SH-SY5Y (cell line): ENCODE measurements around the gene LRRC8A.

Experiments used
- GATA2 ChIP-seq: IDR thresholded peaks from 2 replicates; pipeline ENCODE4 v1.6.1; 2011; ENCODE audit warnings: mild to moderate bottlenecking, low read depth, low read length
- GATA3 ChIP-seq: IDR thresholded peaks from 2 replicates; pipeline ENCODE4 v1.6.1; 2011; ENCODE audit warnings: low read depth, mild to moderate bottlenecking, low read length, moderate library complexity

The LRRC8A gene

DNA sequence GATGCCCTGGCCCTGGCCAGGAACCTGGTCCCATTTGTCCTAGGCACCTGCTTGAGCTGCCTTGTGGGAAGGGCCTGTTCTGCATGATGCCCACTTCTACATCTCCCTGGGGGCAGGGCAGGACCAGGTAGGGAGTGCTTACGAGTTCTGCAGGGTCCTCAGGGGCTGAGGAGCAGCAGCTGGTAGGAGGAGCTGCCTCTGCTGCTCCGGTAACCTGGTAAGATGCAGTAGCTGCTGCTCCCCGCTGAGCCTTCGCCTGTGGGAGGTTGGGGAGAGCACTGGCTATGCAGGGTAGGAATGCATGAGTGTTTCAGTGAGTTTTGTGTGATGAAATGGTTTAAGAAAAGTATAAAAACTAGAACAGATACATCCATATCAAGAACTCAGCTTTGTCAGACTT lies 13.6 kb downstream of the LRRC8A start:
- TF ChIP-seq GATA2 (no peak), GATA3 (no peak)

DNA sequence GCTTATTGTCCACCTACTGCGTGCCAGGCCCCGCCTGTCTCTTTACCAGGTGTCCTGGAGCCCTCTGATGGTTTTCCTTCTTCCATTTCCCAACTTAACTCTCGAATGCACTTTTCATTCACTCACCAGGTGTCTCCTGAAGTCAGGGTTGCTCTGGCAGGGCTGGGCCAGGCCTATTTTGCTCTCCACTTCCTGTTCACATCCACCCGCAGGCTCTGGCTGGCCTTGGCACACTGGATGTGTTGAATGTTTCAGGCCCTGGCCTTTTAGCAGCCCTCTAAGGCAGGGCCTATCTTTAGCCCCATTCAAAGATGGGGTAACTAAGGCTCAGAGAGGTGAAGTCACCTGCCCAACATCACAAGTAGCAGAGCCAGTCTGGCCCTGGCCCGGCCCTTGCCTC lies 16.4 kb downstream of the LRRC8A start:
- TF ChIP-seq GATA2 (no peak), GATA3 (no peak)

DNA sequence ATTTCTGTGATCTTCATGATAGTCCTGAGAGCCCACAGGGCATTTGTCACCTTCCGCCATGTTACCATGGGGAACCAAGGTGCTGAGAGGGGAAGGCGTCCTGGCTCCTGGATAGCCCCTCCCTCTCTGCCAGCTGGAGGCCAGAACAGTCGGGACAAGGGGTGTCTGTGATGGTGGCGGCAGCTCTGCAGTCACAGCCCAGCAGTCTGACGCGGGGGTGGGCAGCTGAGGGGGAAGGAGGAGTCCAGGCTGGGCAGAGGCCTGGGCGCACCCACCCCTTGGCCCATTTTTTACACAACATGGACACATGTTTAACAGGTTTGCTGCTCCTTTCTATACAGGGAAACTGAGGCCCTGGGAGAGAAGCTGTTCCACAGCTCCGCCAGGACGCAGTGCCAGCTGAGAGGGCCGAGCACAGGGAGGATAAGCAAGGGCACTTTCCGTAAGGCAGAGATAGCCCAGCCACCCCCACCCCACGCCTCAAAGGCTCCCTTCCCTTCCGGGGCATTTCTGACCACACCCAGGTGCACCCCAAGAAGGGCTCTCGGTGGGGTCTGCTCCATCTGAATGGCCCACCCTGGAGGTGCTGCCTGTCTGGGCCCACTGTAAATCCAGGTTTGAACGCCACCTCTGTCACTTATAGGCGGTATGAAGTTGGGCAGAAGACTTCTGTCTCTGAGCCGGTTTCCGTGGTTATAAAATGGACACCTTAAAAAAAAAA lies 17.1 kb downstream of the LRRC8A start:
- no peak for TF ChIP-seq GATA3
- no peak for TF ChIP-seq GATA2

DNA sequence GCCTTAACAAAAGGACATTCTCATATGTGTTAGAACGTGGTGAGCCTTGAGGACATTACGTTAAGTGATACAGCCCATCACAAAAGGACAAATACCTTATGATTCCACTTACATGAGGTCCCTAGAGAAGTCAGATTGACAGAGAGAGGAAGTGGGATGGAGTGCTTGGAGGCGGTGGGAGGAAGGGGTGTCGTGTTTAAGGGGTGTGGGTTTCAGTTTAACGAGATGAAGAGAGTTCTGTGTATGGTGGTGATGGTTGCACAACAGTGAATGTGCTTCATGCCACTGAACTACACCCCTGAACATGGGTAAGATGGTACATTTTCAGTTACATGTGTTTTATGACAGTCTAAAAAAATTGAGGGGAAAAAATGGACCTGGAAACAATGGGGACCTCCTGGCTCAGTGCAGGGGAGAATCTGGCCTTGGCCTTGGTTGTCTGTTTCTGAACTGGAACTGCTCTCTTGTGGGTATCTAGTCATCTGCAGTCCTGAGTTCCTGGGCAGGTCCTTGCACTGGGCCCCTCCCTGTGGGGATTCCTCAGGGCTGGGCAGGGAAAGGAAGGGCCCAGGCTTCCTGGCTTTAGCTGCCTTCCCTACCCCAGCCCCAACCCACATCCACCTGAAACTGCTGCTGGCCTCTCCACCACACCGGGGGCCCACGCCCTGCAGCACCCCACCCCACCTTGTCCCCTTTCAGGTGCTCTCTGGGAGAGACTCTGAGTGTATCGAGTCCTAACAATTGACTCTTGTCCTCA lies 17.8 kb downstream of the LRRC8A start:
- TF ChIP-seq GATA2 (no peak), GATA3 (no peak)

DNA sequence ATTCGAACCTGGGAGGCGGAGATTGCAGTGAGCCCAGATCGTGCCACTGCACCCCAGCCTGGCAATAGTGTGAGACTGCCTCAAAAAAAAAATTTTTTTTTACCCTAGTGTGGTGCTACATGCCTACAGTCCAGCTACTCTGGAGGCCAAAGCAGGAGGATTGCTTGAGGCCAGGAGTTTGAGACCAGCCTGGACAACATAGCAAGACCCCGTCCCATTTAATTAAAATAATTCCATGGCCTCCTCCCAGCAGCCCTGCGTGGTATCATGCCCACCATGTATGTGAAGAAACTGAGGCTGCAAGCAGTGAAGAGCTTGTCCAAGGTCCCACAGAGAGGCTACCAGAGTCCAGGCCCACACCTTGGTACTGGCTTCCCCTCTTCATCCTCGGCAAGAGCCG lies 19.4 kb downstream of the LRRC8A start:
- TF ChIP-seq GATA2 = no peak
- no peak for TF ChIP-seq GATA3

DNA sequence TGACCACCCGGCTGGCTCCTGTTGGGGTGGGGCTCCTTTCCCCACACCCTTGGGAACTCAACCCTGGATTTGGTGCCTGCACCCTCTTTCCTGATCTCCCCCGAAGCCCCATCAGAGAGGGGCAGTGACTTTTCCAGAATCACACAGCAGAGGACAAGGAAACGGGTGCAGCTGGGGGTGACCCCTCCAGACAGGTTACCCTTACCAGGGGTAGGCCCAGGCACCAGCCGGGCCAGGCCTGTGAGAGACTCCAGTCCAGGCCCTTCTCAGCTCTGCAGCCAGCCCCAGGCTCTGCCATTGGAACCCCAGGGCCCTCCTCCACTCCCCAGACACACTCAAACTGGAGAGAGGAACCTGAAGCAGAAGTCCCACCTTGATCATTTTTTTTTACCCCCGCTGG lies 19.9 kb downstream of the LRRC8A start:
- TF ChIP-seq GATA2 = no peak
- TF ChIP-seq GATA3 = no peak

DNA sequence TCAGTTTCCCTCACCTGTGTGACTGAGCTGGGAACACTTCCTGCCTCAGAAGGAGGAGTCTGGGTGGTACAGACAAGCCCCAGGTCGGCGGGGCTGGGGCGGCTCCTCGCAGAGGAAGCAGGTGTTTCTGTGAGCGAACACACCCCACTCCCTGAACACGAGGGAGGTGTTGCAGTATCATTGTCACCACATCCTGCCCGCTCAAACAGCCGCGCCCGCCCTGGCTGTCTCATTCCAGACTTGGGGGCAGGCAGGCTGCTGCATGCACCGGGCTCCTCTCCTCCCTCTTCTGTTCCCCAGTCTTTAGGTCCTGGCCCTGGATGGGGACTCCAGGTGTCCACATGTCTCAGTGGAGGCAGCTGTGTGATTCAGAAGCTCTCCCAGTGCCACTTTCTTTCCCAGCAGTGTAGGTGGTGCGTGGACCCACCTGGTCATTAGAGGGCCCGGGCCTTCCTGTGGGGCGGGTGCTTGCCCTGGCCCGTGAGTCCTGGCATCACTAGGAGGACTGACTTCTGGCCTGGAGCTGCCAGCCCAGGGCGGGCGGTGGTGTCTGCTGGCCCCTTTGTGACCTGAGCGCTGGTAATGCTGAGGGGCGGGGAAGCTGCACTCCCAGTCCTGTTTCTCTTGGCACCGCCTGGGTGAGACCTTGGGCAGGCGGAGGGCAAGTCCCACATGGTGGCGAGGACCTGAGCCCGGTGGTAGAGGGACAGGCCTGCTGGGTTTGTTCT lies 20.6 kb downstream of the LRRC8A start:
- no peak for TF ChIP-seq GATA2
- TF ChIP-seq GATA3 = no peak

DNA sequence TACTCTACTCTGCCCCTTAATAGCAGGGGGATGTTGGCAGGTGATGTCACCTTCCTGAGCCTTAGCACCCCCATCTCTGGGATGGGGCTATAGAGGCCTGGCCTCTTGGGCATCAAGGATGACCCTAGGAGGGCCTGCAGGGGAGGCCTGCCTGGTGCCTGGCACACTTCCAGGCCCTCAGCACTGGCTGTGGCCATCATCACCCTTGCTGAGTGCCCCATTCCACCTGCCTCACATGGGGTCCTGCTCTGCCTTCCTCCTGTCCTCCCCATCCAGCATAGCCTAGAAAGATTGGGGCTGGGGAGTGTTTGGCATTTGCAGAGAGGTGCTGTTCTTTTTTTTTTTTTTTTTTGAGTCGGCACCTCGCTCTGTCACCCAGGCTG lies 21.1 kb downstream of the LRRC8A start:
- no peak for TF ChIP-seq GATA3
- TF ChIP-seq GATA2 = no peak

DNA sequence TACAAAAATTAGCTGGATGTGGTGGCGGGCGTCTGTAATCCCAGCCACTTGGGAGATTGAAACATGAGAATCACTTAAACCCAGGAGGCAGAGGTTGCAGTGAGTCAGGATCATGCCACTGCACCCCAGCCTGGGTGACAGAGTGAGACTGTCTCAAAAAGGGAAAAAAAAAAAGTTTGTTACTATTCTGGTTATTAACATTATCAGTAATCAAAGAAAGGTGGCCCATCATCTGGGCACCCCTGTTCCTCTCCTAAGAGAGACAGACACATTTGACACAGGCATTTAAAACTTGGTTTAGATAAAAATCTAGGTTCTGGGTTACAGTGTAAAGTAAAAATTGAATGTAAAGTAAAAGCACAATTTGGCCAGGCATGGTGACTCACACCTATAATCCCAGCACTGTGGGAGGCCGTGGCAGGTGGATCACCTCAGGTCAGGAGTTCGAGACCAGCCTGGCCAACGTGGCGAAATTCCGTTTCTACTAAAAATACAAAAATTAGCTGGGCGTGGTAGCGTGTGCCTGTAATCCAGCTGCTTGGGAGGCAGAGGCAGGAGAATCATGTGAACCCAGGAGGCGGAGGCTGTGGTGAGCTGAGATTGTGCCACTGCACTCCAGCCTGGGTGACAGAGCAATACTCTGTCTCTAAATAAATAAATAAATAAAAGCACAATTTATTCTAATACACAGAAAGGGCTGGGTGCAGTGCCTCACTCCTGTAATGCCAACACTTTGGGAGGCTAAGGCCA lies 22.1 kb downstream of the LRRC8A start:
- TF ChIP-seq GATA2 (no peak), GATA3 (no peak)

DNA sequence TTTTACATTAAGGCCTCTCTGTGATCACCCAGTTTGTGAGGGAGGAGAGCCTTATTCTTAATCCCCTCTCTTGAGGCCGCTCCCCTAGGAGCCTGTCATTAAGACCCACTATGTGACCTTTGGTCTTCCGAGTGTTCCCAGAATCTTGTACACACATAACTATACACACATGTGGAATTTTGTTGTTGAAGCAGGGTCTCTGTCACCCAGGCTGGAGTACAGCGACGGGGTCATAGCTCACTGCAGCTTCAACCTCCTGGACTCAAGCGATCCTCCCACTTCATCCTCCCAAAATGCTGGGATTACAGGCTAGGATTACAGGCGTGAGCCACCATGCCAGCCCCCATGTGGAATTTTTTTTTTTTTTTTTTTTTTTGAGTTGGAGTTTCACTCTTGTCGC lies 24.0 kb downstream of the LRRC8A start:
- TF ChIP-seq GATA3 (no peak), GATA2 (no peak)

DNA sequence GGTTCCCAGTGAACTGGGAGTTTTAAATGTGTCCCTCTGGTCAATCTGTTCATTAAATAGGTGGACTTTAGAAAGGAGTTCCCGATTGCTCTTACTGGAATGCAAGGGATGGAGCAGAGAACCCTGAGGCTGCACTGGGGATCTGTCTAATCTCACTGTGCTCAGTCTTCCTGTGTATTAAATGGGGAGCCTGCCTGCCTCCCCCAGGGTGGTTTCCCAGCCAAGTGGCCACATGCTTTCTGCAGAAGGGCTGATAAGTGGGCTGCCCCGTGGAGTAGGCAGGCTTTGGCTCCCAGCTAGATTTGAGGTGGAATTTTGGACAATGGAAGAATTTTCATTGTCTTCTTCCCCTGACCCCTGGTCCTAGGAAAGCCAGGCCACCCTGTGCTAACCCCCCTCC lies 24.8 kb downstream of the LRRC8A start:
- TF ChIP-seq GATA3 (no peak), GATA2 (no peak)

DNA sequence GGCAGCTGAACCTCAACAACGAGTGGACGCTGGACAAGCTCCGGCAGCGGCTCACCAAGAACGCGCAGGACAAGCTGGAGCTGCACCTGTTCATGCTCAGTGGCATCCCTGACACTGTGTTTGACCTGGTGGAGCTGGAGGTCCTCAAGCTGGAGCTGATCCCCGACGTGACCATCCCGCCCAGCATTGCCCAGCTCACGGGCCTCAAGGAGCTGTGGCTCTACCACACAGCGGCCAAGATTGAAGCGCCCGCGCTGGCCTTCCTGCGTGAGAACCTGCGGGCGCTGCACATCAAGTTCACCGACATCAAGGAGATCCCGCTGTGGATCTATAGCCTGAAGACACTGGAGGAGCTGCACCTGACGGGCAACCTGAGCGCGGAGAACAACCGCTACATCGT lies 26.4 kb downstream of the LRRC8A start:
- TF ChIP-seq GATA3 = no peak
- TF ChIP-seq GATA2 = no peak

DNA sequence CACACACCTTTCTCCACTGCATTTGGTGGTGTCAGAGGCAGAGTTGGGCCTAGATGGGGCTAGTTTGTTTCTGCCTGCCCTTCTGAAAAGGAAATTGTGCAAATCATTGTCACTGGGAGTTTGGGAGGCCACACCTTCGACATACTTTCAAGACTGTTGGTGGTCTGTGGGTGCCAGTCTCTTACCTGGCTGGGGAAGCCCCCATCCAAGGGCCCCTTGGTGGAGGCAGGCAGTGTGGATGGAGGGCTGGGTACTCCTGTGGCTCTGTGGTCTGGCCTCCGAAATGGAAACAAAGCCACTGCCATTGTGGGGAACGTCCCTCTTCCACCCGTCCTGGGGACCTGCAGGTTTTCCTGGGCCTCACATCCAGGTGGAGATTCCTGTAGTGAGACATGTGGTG lies 27.9 kb downstream of the LRRC8A start:
- TF ChIP-seq GATA3 (no peak), GATA2 (no peak)

DNA sequence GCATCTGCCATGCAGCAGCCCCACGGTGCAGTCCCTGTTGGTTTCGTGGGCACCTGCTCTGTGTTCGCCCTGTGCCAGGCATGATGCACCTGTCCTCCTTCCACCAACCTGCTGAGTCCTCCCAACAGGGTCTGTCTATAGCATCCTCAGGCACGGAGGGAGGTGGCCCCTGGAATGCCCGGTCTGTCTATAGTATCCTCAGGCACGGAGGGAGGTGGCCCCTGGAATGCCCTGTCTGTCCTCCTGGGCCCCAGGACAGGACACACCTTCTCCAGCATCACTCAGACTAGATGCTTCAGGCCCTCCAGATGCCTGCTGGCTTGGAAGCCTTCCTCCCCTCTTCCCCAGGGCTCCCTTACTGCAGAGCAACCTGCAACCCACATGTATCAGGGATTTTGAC lies 29.0 kb downstream of the LRRC8A start:
- TF ChIP-seq GATA3 (no peak), GATA2 (no peak)

DNA sequence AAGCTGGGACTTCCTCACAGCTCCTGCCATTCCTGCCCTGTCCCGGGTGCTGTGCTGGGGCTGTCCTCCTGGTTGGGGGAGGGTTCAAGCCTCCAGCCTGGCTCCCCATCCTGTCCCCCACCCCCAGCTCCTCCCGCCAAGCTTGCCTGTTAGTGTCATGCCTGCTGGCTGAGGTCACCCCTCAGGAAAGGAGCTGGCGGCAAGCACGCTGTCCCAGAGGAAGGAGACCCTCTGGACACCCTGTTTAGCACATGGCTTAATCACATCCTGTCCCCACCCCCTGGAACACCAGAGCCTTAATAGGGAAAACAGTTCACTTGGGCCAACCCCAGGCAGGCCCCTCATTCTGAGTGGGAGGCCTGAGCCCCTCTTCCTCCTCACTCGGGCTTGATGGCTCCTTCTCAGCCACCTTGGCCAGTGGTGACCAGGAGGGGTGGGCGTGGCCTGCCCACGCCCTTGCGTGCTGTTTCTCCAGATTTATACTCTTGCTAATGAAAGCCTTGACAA lies 29.6 kb downstream of the LRRC8A start:
- TF ChIP-seq GATA3 = no peak
- TF ChIP-seq GATA2 = no peak
